ENCODE measurements around the gene TMEM179.

DNA sequence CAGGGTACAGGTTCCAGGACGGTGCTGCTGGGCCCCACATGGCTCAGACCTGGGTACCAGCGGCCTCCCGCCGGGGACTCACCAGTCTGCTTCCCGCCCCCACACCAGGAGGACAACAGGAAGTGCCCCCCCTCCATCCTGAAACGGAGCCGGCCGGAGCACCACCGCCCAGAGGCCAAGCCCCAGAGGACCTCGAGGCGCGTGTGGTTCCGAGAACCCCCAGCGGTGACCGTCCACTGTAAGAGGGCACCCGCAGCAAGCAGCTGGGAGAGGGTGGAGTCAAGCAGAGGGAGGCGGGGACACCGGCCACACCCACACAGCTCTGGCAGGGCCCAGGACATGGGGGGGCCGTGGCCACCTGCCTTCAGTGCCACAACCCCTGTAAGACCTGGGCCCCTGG, 16.9 kb downstream of the TMEM179 start:
- no peak for TF ChIP-seq TAF1 (IDR thresholded peaks at IDR 0.05; ENCODE audit: borderline replicate concordance, insufficient read depth, low read length)
- TF ChIP-seq, protein P1, sequence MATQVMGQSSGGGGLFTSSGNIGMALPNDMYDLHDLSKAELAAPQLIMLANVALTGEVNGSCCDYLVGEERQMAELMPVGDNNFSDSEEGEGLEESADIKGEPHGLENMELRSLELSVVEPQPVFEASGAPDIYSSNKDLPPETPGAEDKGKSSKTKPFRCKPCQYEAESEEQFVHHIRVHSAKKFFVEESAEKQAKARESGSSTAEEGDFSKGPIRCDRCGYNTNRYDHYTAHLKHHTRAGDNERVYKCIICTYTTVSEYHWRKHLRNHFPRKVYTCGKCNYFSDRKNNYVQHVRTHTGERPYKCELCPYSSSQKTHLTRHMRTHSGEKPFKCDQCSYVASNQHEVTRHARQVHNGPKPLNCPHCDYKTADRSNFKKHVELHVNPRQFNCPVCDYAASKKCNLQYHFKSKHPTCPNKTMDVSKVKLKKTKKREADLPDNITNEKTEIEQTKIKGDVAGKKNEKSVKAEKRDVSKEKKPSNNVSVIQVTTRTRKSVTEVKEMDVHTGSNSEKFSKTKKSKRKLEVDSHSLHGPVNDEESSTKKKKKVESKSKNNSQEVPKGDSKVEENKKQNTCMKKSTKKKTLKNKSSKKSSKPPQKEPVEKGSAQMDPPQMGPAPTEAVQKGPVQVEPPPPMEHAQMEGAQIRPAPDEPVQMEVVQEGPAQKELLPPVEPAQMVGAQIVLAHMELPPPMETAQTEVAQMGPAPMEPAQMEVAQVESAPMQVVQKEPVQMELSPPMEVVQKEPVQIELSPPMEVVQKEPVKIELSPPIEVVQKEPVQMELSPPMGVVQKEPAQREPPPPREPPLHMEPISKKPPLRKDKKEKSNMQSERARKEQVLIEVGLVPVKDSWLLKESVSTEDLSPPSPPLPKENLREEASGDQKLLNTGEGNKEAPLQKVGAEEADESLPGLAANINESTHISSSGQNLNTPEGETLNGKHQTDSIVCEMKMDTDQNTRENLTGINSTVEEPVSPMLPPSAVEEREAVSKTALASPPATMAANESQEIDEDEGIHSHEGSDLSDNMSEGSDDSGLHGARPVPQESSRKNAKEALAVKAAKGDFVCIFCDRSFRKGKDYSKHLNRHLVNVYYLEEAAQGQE (IDR thresholded peaks at IDR 0.05; ENCODE audit: insufficient read depth in 1 of 2, low read depth in 2 of 2, low read length in 2 of 2), result no peak
